Nephron progenitor cell (in vitro differentiated cells): ENCODE results near the gene PHACTR3.

Source experiments
- DNase-seq: peaks from one replicate; pipeline ENCODE4 v3.0.0; 2021
- H3K27ac Mint-ChIP-seq: 2 replicates; pipeline ENCODE4 v1.8.0; 2021; ENCODE audit warnings: mild to moderate bottlenecking, moderate library complexity, mixed read lengths
- H3K27me3 Mint-ChIP-seq: 2 replicates; pipeline ENCODE4 v1.8.0; 2021; ENCODE audit warnings: mild to moderate bottlenecking, low read depth, mixed read lengths; ENCODE audit not compliant: poor library complexity
- H3K36me3 Mint-ChIP-seq: 2 replicates; pipeline ENCODE4 v1.8.0; 2021; ENCODE audit warnings: low read depth, mixed read lengths
- H3K4me1 Mint-ChIP-seq: 2 replicates; pipeline ENCODE4 v1.8.0; 2021; ENCODE audit warnings: mixed read lengths
- H3K4me3 Mint-ChIP-seq: 2 replicates; pipeline ENCODE4 v1.8.0; 2021; ENCODE audit warnings: mild to moderate bottlenecking, moderate library complexity, mixed read lengths
- H3K9me3 Mint-ChIP-seq: 2 replicates; pipeline ENCODE4 v1.8.0; 2021; ENCODE audit warnings: mild to moderate bottlenecking, moderate library complexity, mixed read lengths
- TF ChIP-seq, protein P1 (sequence below): fragments of 200-600 bp; sonication (generic); IDR thresholded peaks from 2 replicates; pipeline ENCODE4 v1.5.0; 2021; ENCODE audit warnings: antibody characterized with exemption

PHACTR3 gene

DNA sequence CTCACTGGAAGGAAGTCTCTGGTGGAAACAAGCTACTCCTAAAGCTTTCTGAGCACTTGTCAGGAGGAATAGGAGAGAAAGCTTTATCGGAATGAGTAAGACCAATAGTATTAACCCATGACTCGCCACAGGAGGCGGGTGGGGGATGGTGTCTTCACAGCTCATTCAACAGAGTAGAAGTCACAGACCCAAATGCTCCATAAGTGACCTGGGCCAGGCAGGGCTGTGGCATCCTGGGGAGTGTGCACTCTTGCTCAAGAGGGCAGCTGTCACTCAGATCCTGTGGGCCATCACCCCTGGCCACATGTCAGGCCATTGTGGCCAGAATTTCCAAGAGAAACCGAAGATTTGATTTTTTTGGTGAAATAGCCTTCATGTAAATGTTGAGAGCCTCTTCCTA, 213.1 kb downstream of the PHACTR3 start:
- H3K27ac Mint-ChIP-seq, result no peak overlapping the region
- peaks cover 76% of the 10 kb centered on the region for H3K9me3 Mint-ChIP-seq
- no peak overlapping the region for H3K4me3 Mint-ChIP-seq
- TF ChIP-seq, protein P1, sequence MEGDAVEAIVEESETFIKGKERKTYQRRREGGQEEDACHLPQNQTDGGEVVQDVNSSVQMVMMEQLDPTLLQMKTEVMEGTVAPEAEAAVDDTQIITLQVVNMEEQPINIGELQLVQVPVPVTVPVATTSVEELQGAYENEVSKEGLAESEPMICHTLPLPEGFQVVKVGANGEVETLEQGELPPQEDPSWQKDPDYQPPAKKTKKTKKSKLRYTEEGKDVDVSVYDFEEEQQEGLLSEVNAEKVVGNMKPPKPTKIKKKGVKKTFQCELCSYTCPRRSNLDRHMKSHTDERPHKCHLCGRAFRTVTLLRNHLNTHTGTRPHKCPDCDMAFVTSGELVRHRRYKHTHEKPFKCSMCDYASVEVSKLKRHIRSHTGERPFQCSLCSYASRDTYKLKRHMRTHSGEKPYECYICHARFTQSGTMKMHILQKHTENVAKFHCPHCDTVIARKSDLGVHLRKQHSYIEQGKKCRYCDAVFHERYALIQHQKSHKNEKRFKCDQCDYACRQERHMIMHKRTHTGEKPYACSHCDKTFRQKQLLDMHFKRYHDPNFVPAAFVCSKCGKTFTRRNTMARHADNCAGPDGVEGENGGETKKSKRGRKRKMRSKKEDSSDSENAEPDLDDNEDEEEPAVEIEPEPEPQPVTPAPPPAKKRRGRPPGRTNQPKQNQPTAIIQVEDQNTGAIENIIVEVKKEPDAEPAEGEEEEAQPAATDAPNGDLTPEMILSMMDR, result no peak
- DNase-seq, result no peak
- no peaks in the 10 kb centered on the region for H3K4me1 Mint-ChIP-seq
- H3K36me3 Mint-ChIP-seq, result no peaks in the 10 kb centered on the region
- H3K27me3 Mint-ChIP-seq, result peaks cover 11% of the 10 kb centered on the region

DNA sequence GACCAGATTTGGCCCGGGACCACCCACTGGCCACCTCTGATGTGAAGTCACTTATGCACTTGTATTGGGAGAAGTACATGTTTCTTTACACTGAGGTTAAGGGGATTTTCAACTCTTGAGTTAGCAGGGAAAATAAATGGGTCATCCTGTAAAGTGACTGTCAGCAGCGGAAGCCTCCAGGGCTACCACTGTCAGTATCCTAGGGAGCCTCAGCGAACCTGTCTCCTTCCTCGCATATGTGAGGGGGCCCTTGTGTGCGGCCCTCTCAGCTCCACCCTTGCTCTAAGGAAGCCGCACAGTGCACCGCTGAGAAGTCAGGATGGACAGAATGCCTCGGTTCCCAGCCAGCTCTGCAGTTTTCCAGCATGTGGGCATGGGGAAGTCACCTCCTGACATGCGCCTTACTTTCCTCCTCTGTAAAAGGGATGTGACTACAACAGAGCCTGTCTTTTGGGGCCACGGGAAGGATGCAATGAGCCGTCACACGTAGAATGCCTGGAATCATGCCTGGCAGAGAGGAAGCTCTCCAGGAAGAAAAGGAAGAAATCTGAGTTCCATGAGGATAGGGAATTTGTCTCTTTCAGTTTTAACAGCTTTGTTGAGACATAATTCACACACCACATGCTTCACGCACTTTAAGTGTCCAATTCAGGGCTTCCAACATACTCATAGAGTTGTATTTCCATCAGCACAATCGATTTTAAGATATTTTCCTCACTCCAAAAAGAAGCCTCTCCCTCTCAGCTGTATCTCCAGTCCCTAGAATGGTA, 213.7 kb downstream of the PHACTR3 start:
- Mint-ChIP-seq H3K9me3 (peaks cover 77% of the 10 kb centered on the region), H3K4me3 (no peak overlapping the region), H3K27ac (no peak overlapping the region), H3K36me3 (no peaks in the 10 kb centered on the region), H3K4me1 (no peaks in the 10 kb centered on the region), H3K27me3 (peaks cover 11% of the 10 kb centered on the region)
- TF ChIP-seq, protein P1, result no peak
- no peak for DNase-seq

DNA sequence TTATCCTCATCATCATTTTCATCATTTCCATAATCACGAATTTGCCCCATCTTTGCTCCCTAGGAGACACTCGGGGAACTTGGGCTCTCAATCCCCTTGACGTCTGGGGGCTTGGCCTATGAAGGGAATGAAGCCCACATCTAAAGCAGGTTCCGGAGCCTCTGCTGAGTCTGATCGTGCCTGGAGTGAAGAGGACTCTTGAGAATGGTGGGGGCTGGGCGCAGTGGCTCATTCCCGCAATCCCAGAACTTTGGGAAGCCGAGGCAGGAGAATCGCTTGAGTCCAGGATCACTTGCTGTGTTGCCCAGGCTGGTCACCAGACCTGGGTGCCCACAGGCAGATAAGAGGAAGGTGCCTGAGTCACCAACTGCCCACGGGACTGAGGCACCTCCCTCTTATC, 214.6 kb downstream of the PHACTR3 start:
- no peak overlapping the region for H3K27ac Mint-ChIP-seq

DNA sequence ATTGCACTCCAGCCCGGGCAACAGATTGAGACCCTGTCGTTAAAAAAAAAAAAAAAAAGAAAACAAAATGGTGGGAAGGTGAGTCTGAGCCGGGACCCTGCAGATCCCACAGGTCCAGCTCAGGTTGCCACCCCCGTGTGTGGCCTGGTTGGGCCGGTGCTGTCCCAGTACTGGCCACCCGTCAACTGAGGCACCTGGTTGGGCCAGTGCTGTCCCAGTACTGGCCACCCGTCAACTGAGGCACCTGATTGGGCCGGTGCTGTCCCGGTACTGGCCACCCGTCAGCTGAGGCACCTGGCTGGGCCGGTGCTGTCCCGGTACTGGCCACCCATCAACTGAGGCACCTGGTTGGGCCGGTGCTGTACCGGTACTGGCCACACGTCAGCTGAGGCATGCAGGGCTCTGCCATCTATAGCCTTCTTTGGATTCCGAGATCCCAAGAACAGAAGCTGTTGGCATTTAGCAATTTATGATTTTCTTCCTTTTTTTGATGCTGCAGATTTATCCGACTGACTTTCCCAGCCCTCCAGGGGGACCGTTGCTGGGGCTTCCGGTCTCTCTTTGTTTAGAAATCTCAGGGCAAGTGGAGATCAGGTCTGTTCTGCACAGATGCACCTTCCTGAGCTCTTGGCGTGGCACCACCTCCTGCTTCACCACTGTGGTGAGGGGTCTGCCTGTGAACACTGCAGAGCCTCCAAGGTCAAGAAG, 215.3 kb downstream of the PHACTR3 start:
- Mint-ChIP-seq H3K9me3 (peaks cover 72% of the 10 kb centered on the region), H3K4me3 (no peak overlapping the region), H3K27me3 (peaks cover 11% of the 10 kb centered on the region), H3K27ac (no peak overlapping the region), H3K36me3 (no peaks in the 10 kb centered on the region), H3K4me1 (no peaks in the 10 kb centered on the region)
- no peak for DNase-seq
- TF ChIP-seq, protein P1, result no peak

More for the DNA sequence above, 214.6 kb downstream of the PHACTR3 start:
- Mint-ChIP-seq H3K4me1 (no peaks in the 10 kb centered on the region), H3K27me3 (peaks cover 11% of the 10 kb centered on the region), H3K36me3 (no peaks in the 10 kb centered on the region), H3K4me3 (no peak overlapping the region), H3K9me3 (peaks cover 75% of the 10 kb centered on the region)
- TF ChIP-seq, protein P1, result no peak
- no peak for DNase-seq

DNA sequence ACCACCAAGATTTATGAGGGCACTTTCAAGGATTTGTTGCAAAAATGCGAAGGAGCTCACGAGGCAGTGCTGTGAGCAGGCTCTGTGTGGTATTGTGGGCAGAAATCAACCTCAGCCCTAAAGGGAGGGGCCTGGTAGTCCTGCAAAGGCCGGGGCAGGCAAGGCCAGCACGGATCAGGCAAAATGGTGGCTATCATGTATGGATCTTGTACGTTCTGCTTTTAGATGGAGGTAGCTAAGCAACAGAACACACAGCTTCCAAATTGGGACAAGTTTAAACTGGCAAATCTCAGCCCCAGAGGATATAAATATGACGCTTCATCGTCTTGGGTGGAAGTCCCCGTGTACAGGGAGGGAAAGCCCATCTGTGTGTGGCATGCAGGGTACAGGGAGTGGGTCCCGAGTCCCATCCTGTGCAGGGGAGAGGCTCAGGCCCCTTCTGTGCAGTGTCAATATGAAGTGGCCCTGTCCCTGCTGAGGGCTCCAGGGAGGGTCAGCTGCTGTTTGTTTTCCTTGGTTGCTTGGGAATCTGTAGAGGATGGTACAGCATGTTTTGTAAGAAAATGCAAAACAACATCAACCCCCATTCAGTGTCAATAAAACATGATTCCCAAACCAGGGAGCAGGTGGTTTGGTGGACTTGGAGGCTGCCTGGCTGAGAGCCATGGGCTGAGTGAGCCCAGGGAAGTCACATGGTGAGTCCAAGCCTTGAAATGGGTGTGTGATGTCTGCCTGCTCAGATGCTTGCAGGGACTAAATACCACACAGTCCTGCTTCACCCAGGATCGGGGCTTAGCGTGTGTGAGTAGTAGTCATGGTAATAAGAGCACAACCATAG, 216.1 kb downstream of the PHACTR3 start:
- H3K4me1 Mint-ChIP-seq, result no peaks in the 10 kb centered on the region
- H3K27ac Mint-ChIP-seq, result no peak overlapping the region
- TF ChIP-seq, protein P1, result no peak
- peaks cover 73% of the 10 kb centered on the region for H3K9me3 Mint-ChIP-seq
- no peak for DNase-seq
- H3K4me3 Mint-ChIP-seq, result no peak overlapping the region
- no peaks in the 10 kb centered on the region for H3K36me3 Mint-ChIP-seq
- peaks cover 15% of the 10 kb centered on the region for H3K27me3 Mint-ChIP-seq
